NCI-H82 (cell line): ENCODE data around the gene HLA-DMB.

Source experiments
- DNase-seq: peaks from one replicate; lab custom pipeline; 2025; lab: John Stamatoyannopoulos, UW

Gene HLA-DMB

GRCh38 chr6:32908897-32909296, 31.9 kb downstream of the HLA-DMB start:
- no peak for DNase-seq

GRCh38 chr6:32906539-32906938, 34.3 kb downstream of the HLA-DMB start:
- DNase-seq: no peak

- peak; percentile 38 for DNase-seq
Observed at GRCh38 chr6:32905078-32905477, 35.8 kb downstream of the HLA-DMB start.

GRCh38 chr6:32903952-32904351, 36.9 kb downstream of the HLA-DMB start:
- DNase-seq: no peak

GRCh38 chr6:32895006-32895345, 45.9 kb downstream of the HLA-DMB start:
- peak; percentile 72 for DNase-seq

- DNase-seq: peak; percentile 96
Observed at GRCh38 chr6:32894085-32895005, 46.5 kb downstream of the HLA-DMB start.

GRCh38 chr6:32890831-32891230, 50.0 kb downstream of the HLA-DMB start:
- no peak for DNase-seq

GRCh38 chr6:32889533-32889932, 51.3 kb downstream of the HLA-DMB start:
- no peak for DNase-seq

GRCh38 chr6:32888576-32888975, 52.3 kb downstream of the HLA-DMB start:
- DNase-seq: no peak

- DNase-seq: no peak
Observed at GRCh38 chr6:32887616-32888015, 53.2 kb downstream of the HLA-DMB start.

GRCh38 chr6:32886681-32887383, 54.0 kb downstream of the HLA-DMB start:
- no peak for DNase-seq

- peak; percentile 87 for DNase-seq
Observed at GRCh38 chr6:32885698-32886286, 55.0 kb downstream of the HLA-DMB start.
